Gastroesophageal sphincter (tissue), 3 donors: ENCODE results near the gene ZNF280A.

ENCODE experiments used
- EP300 ChIP-seq: sonication (generic); formaldehyde crosslinking; IDR thresholded peaks from one replicate; pipeline ENCODE4 v1.6.1; 2017; ENCODE audit warnings: antibody characterized with exemption, mild to moderate bottlenecking
- POLR2A ChIP-seq, 2 donors: fragments of 450-650 bp; IDR thresholded peaks; one replicate each; pipeline ENCODE4 v1.6.1; 2017; ENCODE audit warnings: antibody characterized with exemption in 2 of 2, mild to moderate bottlenecking in 2 of 2, moderate library complexity in 1 of 2
- POLR2AphosphoS5 ChIP-seq: sonication (generic); formaldehyde crosslinking; IDR thresholded peaks from one replicate; pipeline ENCODE4 v1.6.1; 2017; ENCODE audit warnings: antibody characterized with exemption
- TF ChIP-seq, protein P1 (sequence below), 4 experiments: fragments of 200-600 bp in 2 of 4; fragments of 450-650 bp in 2 of 4; sonication (generic) in 1 of 4; IDR thresholded peaks; one replicate each; pipeline ENCODE4 v1.5.1; 2017 to 2019; ENCODE audit warnings: antibody characterized with exemption in 4 of 4, mild to moderate bottlenecking in 2 of 4, moderate library complexity in 2 of 4

DNA sequence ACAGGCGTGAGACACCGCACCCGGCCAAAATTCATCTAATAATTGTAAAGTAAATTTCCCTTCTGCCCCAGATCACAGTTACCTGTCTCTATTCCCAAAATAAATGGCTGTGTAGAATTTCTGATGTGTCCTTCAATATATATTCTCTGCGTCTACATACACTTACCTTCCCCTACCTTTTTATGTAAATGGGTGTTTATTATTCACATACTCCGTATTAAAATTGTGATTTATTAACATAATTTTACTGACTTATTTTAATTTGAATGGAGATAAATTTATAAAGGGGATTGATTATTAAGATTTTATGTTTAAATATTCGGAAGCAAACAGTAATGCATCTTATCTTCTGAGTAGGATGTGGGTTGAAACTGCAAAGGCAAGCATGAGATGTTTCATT lies 16.4 kb upstream of the ZNF280A start:
- TF ChIP-seq, protein P1, sequence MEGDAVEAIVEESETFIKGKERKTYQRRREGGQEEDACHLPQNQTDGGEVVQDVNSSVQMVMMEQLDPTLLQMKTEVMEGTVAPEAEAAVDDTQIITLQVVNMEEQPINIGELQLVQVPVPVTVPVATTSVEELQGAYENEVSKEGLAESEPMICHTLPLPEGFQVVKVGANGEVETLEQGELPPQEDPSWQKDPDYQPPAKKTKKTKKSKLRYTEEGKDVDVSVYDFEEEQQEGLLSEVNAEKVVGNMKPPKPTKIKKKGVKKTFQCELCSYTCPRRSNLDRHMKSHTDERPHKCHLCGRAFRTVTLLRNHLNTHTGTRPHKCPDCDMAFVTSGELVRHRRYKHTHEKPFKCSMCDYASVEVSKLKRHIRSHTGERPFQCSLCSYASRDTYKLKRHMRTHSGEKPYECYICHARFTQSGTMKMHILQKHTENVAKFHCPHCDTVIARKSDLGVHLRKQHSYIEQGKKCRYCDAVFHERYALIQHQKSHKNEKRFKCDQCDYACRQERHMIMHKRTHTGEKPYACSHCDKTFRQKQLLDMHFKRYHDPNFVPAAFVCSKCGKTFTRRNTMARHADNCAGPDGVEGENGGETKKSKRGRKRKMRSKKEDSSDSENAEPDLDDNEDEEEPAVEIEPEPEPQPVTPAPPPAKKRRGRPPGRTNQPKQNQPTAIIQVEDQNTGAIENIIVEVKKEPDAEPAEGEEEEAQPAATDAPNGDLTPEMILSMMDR (IDR thresholded peaks at IDR 0.05) = no peak
- TF ChIP-seq POLR2A (IDR thresholded peaks at IDR 0.05) (no peak), POLR2AphosphoS5 (no peak), EP300 (no peak)
